HG02938 (cell line): ENCODE measurements around the gene APOA5.
"Not testable (repeated sequence)": the region's sequence is repeated elsewhere in the genome, so short reads cannot be mapped to it uniquely, and the experiment has no call there.

ENCODE experiments used
- ATAC-seq: cut with Tn5 transposase; IDR thresholded peaks from one replicate; pipeline ENCODE4 v1.9.1; 2021; ENCODE audit warnings: mild to moderate bottlenecking, moderate library complexity; ENCODE audit not compliant: unreplicated experiment

Gene APOA5

DNA sequence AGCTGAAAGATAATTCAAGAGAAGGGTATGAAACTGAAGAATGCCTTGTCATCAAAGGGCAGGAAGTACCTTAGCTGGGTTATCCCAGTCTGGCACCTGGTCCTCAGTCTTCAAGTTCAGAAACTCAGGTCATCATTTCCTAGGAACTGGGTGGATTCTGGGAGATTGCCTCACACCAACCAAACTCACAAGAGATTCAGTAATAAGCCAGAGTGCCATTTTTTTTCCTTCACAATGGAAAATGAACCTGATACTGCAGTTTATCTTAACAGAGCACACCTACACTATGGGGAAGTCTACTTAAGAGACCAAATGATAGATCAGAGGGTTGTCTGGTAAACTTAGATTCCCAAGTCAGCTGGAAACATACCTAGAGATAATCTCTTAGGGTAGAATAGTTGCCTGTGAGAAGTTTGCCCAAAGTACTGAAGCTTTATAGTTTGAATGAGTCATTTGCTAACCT, 15.1 kb downstream of the APOA5 start:
- ATAC-seq, result no peak

DNA sequence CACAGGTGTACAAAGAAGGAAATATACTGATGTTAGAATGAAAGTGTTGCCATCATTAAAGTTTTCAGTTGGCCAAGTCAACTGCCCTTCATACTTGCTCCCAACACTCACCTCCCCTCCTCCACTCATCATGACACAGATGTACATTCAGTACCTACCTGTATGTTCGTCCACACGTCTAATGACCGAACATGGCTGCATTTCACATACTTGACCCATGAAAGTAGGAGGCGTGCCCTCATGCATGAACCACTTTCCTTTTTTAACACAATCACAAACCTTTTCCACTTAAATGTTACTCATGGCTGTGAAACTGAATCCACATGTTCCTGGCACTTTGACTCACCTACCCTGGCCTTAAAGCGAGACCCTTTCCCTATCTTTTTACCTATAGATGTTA, 15.7 kb downstream of the APOA5 start:
- ATAC-seq, result no peak

DNA sequence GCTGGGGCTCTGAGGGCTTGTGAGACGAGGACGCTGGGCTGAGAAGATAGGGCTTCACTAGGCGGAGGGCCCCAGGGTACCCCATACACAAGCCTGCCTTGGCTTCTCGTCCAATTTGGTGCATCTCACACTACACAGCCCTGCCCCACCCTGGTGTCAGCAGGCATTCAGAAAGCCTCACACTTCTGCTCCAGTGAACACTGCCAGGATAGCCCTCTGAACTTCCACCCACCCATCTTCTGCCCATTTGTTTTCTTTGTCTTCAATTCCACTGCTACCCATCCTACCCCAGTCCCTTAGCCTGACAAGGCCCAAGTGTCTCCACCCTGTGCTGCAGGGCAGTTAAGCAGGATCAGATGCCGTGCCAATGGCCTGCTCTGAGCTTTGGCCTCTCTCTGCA, 17.0 kb downstream of the APOA5 start:
- no peak for ATAC-seq

DNA sequence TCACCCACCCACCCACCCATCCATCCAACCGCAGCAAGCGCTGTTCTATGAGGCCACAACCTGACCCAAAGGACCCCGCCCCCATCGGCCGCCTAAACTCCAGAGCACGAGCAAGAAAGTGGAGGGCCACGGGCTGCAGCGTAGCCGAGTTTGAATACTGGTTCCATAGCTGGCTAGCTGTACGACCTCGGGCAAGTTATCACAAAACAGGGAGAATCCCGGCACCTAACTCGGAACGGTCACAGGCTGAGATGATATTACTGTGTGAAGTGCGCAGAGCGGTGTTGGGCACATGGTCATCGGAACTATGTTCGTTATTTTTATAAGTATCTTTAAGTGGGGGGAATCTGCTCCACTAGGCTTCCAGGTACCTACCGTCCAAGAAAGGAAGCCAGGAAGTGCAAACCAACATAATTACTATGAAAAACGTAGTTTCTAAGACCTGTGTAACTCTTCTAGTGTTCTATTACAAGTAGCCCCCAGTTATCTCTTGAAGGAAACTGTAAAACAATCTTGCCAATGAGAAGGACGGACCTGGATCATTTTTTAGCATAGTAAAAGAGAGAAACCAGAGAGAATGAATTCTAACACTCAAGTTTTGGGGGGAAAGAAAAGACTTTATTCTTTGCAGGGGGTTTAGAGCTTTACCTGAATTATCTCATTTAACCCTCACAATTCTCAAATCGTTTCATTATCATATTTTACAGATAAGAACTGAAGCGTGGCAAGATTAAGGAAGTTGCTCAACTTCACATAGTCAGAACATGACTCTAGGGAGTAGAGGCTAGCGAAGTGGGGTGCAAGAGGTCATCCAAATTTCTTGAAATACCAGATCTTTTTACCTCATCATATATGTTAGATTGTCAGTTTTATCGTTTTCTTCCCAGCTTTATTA, 18.2 kb downstream of the APOA5 start:
- no peak for ATAC-seq

DNA sequence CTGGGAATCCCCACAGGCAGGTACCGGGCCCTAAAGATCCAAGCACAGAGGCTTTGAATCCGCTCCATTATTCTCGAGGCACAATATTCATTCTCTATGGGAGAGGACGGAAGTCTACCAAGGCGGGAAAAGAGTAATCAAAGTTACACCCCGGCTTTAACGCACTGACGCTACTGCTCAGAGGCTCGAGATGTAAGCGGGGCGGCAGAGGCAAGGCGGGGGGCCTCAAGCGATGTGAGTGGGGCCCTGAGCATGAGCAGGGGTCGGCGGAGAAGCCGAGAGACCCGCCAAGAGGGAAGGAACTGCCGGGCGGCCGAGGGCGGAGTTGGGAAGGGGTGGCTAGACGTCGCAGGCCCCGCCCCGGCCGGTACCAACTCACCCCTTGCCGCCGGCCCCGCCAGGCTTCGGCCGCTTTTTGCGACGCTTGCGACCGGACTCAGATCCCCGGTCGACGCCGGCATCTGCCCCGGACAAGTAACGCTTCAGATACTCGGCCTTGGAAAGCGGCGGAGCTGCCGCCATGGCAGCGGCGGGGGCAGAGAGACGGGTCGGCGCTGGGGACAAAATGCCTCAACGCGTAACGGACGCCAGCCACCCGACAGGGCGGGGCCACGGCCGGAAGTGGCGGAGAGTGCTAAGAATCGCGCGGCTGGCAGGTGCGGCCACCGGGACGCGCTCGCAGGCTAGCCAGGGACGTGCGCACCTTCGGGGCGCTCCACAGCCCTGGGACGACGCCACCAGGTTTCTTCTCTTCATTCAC, 19.1 kb downstream of the APOA5 start, which contains the start of gene BUD13:
TSS of gene BUD13 (minus strand) at position 545 of the 760 bp plus-strand sequence. CDS start at position 522, 23 bp downstream.
- peak; percentile 77 for ATAC-seq

DNA sequence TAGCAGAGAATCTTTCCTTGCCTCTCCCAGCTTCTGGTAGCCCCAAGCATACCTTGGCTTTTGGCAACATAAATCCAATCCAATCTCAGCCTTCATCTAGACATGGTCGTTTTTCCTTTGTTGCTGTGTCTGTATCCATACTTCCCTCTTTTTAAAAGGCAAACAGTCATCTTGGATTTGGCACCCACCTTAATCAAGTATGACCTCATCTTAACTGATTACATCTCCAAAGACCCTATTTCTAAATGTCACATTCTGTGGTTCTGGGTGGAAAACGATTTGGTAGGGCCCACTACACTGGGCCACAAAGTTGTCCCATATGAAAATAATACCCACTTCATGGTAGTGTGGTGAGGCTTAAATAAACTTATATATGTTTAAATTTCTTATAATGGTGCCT, 19.7 kb downstream of the APOA5 start:
- no peak for ATAC-seq

DNA sequence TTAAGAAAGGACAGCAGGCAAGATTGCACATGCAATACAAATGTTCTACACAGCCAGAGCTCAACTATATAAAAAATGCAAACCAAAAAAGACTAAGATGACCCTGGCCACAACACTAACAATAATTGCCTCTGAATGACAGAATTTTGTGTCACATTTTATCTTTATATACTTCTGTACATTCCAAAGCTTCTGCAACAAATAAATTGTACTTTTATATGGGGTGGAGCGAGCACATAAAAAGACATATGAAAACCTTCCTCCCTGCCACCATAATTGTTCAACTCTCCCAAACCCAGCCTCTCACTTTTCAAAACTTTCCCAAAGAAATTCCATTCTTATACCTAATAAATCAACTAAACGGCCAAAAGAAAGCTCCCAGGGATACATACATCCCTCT, 29.5 kb downstream of the APOA5 start:
- no peak for ATAC-seq

DNA sequence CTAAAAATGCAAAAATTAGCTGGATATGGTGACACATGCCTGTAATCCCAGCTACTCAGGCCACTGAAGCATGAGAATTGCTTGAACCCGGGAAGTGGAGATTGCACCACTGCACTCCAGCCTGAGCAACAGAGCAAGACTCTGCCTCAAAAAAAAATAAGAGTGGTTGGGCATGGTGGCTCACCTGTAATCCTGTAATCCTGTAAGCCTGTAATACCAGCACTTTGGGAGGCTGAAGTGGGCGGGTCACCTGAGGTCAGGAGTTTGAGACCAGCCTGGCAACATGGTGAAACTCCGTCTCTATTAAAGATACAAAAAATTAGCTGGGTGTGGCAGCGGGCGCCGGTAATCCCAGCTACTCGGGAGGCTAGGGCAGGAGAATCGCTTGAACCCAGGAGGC, 35.6 kb downstream of the APOA5 start:
- ATAC-seq, result not testable (repeated sequence)

DNA sequence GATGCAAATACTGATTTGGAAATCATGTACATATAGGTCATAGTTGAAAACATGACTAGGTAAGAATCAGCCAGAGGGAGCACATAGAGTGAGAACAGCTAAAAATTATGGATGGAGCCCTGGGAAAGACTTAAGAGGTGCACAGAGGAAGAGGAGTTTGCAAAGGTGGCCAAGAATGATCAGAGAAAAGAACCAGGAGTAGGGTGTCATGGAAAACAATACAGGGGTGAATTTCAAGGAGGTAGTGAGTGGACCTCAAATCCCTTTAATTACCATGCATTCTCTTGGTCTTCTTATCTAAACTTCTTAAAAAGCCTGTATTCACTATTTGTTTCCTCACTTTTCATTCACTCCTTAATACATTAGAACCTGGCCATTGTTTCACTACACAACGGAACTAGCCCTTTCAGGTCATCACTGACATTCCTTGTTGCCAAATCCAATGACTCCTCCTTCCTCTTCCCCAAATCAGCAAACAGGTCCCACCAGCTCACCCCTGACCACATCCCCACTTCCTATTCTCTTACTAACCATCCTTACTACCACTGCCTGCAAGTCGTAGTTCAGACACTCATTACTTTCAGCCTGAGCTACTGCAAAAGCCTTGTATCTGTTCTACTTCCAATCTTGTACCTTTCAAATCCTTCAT, 41.5 kb downstream of the APOA5 start:
- no peak for ATAC-seq

DNA sequence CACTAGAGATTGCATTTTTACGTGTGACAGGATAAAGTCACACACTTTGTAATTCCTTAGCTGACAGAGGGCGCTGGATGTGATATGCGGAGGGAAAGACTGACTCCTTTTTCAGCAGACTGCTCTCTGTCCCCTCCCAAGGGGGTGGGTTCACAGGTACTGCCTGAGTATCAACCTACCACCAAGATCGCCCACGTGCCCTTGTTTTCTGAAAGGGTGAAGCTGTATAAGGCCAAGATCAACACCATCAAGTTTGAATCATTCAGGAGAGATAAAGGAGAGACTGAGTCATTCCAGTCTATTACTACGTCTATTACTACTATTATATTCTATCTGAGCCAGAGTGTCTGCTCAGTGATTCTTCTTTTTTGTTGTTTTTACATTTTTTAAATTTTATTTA, 49.6 kb downstream of the APOA5 start:
- ATAC-seq, result no peak

DNA sequence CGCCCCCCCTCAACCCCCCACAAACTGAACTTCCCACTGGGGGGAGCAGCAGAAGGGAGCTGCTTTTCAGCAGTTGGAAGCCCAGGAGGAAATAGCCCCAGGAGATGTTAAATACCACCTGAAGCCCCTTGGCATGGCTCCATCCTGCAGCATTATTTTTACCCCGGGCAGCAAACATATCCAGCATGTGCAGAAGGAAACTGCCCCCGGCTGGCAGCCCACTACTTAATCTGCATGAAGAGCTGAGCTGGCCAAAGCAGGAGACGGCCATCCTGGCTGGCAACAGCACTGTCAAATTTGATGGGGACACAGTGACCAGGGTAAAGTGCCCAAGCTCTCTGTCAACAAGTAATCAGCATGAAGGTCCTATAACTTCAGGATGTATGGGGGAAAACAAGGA, 50.9 kb downstream of the APOA5 start:
- no peak for ATAC-seq
